GM12878 (cell line): Measurements from ENCODE around the gene GDI2. TPM values are rescaled to one million over a fixed set of nuclear protein-coding genes. Genes with fewer than 3 reads are reported as not detected.

Experiments used
- ATAC-seq: fragments of 200-7000 bp; cut with Tn5 transposase; 3 replicates; pipeline ENCODE4 v1.9.1; 2020; ENCODE audit warnings: mild to moderate bottlenecking, moderate library complexity
- BruUV-seq: library from RNA; stranded (reverse); fragments of 400-500 nt; replicated peaks from 2 replicates; lab custom pipeline; 2021; lab: Mats Ljungman, UMichigan
- CTCF ChIA-PET: fragments of 300-600 bp; sonication (Branson Sonifier 250); formaldehyde crosslinking; extraction: SDS; loops from one replicate; lab custom pipeline; 2021; ENCODE audit warnings: inconsistent platforms; lab: Yijun Ruan, JAX
- POLR2A ChIA-PET: fragments of 350-600 bp; formaldehyde crosslinking; extraction: SDS; loops from one replicate; lab custom pipeline; 2021; ENCODE audit warnings: inconsistent platforms; lab: Charles Lee
- RAD21 ChIA-PET: fragments of 300-600 bp; sonication (Branson Sonifier 250); formaldehyde crosslinking; loops from one replicate; lab custom pipeline; 2023; ENCODE audit warnings: antibody characterized with exemption; ENCODE audit not compliant: unreplicated experiment; lab: Charles Lee
- SMC1A ChIA-PET: fragments of 300-600 bp; sonication (Branson Sonifier 250); formaldehyde crosslinking; loops from one replicate; lab custom pipeline; 2023; ENCODE audit not compliant: unreplicated experiment, uncharacterized antibody; lab: Charles Lee
- DNase-seq: peaks from one replicate; pipeline ENCODE4 v3.0.0-alpha.2; 2011; ENCODE audit warnings: low read depth, low spot score
- FAIRE-seq: peaks from 3 replicates; lab custom pipeline; 2011; peaks lifted over from hg19 to GRCh38; lab: Jason Lieb, UNC
- H2AFZ ChIP-seq: 2 replicates; pipeline ENCODE4 v1.6.0; 2011; ENCODE audit warnings: low read depth, low read length, control low read depth; ENCODE audit not compliant: control insufficient read depth
- H3K27ac ChIP-seq: 2 replicates; pipeline ENCODE4 v1.5.1; 2011; ENCODE audit warnings: control low read depth; ENCODE audit not compliant: control insufficient read depth, insufficient read depth
- H3K27me3 ChIP-seq, 2 experiments: replicated peaks in 1 of 2; 2 replicates each; pipeline versions ENCODE4 v1.6.0 to v1.6.1; 2011; ENCODE audit warnings: low read length in 1 of 2; ENCODE audit not compliant: control insufficient read depth in 2 of 2, insufficient read depth in 2 of 2
- H3K36me3 ChIP-seq, 2 experiments: 2 replicates each; pipeline ENCODE4 v1.5.1; 2011; ENCODE audit warnings: low read length in 1 of 2; ENCODE audit not compliant: control insufficient read depth in 2 of 2, insufficient read depth in 2 of 2
- H3K4me1 ChIP-seq: 2 replicates; pipeline ENCODE4 v1.6.1; 2011; ENCODE audit warnings: mild to moderate bottlenecking, low read length, moderate library complexity, mixed read lengths; ENCODE audit not compliant: control insufficient read depth, insufficient read depth
- H3K4me2 ChIP-seq: 2 replicates; pipeline ENCODE4 v1.6.0; 2011; ENCODE audit warnings: control low read depth; ENCODE audit not compliant: control insufficient read depth, insufficient read depth
- H3K4me3 ChIP-seq: fragments of 200-600 bp; sonication (generic); 2 replicates; pipeline ENCODE4 v1.5.1; 2016
- H3K79me2 ChIP-seq: 2 replicates; pipeline ENCODE4 v1.6.0; 2011; ENCODE audit warnings: low read length; ENCODE audit not compliant: control insufficient read depth, insufficient read depth
- H3K9ac ChIP-seq: 2 replicates; pipeline ENCODE4 v1.8.0; 2011; ENCODE audit warnings: low read length, control low read depth, mixed read lengths; ENCODE audit not compliant: control insufficient read depth, insufficient read depth
- H3K9me3 ChIP-seq: replicated peaks from 3 replicates; pipeline ENCODE4 v1.5.1; 2011; ENCODE audit warnings: mild to moderate bottlenecking, low read length; ENCODE audit not compliant: control insufficient read depth, insufficient read depth
- H4K20me1 ChIP-seq: 2 replicates; pipeline ENCODE4 v1.6.0; 2011; ENCODE audit not compliant: control insufficient read depth, insufficient read depth
- CHD1 ChIP-seq: IDR thresholded peaks from 2 replicates; pipeline ENCODE4 v1.6.1; 2012; ENCODE audit warnings: low read depth, low read length, improper control_type of control experiment
- HDAC2 ChIP-seq: fragments of 200-600 bp; sonication (generic); IDR thresholded peaks from 2 replicates; pipeline ENCODE4 v1.6.1; 2017
- RFX5 ChIP-seq: IDR thresholded peaks from 2 replicates; pipeline ENCODE4 v1.6.1; 2011; ENCODE audit warnings: low read depth, low read length, improper control_type of control experiment
- RUNX3 ChIP-seq: IDR thresholded peaks from 2 replicates; pipeline ENCODE4 v1.6.1; 2012; ENCODE audit warnings: low read length, inconsistent platforms
- TCF12 ChIP-seq: IDR thresholded peaks from 2 replicates; pipeline ENCODE4 v1.6.1; 2011; ENCODE audit warnings: low read depth, mild to moderate bottlenecking, low read length
- WGBS: methylation state at CpG from one replicate; pipeline ENCODE4 v1.1.6; 2016; ENCODE audit warnings: low lambda C conversion rate; ENCODE audit not compliant: insufficient replicate concordance, insufficient coverage; ENCODE audit errors: missing lambda C conversion rate; 5-methylcytosine and 5-hydroxymethylcytosine counted together
- in situ Hi-C: fragments of 300-500 bp; cut with MboI; formaldehyde crosslinking; loops from 9 replicates; pipeline ENCODE4 v1.14.3; 2018; ENCODE audit warnings: mixed read lengths
- intact Hi-C: fragments of 100-400 bp; cut with micrococcal nuclease; formaldehyde crosslinking; loops from one replicate; pipeline ENCODE4 v1.14.2; 2022; ENCODE audit not compliant: unreplicated experiment
- polyA plus RNA-seq, 11 experiments: library from polyadenylated mRNA; depleted of rRNA in 4 of 11; unstranded in 6 of 11; stranded (reverse) in 5 of 11; fragments of >200 nt; fragmentation: Nextera tagmentation in 4 of 11; fragmentation: Illumina TruSeq in 1 of 11; extraction: Ambion mirVana in 4 of 11; extraction: Trizol in 1 of 11; gene quantifications; 1 replicate in 1 of 11; 2 replicates in 10 of 11; pipeline versions ENCODE4 v1.2.1 to v1.2.3, GENCODE V29; 2011 to 2016; ENCODE audit warnings: inconsistent platforms in 2 of 11, missing spikeins in 2 of 11, low read depth in 1 of 11
- total RNA-seq, 4 experiments: library from RNA; depleted of rRNA in 3 of 4; stranded (reverse); fragments of >200 nt in 3 of 4; fragmentation: Illumina TruSeq in 1 of 4; extraction: Trizol in 1 of 4; gene quantifications; 2 replicates each; pipeline versions ENCODE4 v1.2.1 to v1.2.3, GENCODE V29; 2013 to 2021
- TF ChIP-seq, protein P1 (sequence below): IDR thresholded peaks from 2 replicates; pipeline ENCODE4 v1.6.1; 2012; ENCODE audit warnings: improper control_type of control experiment, low read depth, low read length; ENCODE audit not compliant: insufficient replicate concordance
- TF ChIP-seq, protein P2 (sequence below): fragments of 450-650 bp; IDR thresholded peaks from 2 replicates; pipeline ENCODE4 v1.6.1; 2018; ENCODE audit warnings: borderline replicate concordance, mild to moderate bottlenecking; ENCODE audit not compliant: partially characterized antibody
- TF ChIP-seq, protein P3 (sequence below): fragments of 450-650 bp; IDR thresholded peaks from 2 replicates; pipeline ENCODE4 v1.6.1; 2016; ENCODE audit warnings: mild to moderate bottlenecking, moderate library complexity, borderline replicate concordance

GDI2 gene
- total and polyA plus RNA-seq, 10 of the 15 experiments (the other 5 are each of a cell fraction or from before 2014, with no cell fraction given), result 261 to 395 (median 276) TPM

DNA sequence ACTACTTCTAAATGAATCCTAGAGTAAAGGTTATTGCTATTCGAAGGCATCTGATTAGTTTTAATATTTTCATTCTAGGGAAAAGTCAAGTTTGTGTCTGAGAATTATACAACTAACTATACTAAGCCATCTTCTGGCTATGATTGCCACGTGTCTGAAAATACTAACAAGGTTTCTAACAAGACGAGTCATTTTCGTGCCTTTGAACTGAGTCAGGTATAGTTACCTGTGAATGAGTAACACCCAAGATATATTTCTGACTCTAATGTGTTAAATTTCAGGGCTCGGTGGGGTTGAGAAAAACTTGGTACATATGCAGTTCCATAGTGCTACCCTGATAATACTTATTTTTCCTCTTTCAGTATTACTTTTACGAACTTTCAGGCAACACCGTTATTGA is 93.1 kb downstream of the GDI2 start:
- BruUV-seq, result no TSS peak
- in situ Hi-C loops (no loop called here), intact Hi-C loops (no loop called here)
- H3K27me3 ChIP-seq, result no peaks in the 10 kb centered on the region
- no peak overlapping the region for H3K27ac ChIP-seq
- H3K4me3 ChIP-seq, result no peak overlapping the region
- CTCF ChIA-PET, result interaction anchor here (0.7 kb wide), 1 partner anchor 44 kb away, joined by 5 read pairs; no protein-coding TSS in a partner anchor
- DNase-seq, result no peak
- 98% methylated on average over 7 of the region's 7 CpGs for WGBS
- no peak overlapping the region for H2AFZ ChIP-seq
- H3K9ac ChIP-seq, result no peak overlapping the region
- SMC1A ChIA-PET, result no interaction called here
- no peaks in the 10 kb centered on the region for H3K9me3 ChIP-seq
- H3K4me2 ChIP-seq, result no peak overlapping the region
- no peaks in the 10 kb centered on the region; the same call in 1 of the 2 replicates for H3K4me1 ChIP-seq
- TF ChIP-seq HDAC2 (no peak), TCF12 (no peak), RUNX3 (no peak), CHD1 (no peak), RFX5 (no peak)
- TF ChIP-seq, protein P1, sequence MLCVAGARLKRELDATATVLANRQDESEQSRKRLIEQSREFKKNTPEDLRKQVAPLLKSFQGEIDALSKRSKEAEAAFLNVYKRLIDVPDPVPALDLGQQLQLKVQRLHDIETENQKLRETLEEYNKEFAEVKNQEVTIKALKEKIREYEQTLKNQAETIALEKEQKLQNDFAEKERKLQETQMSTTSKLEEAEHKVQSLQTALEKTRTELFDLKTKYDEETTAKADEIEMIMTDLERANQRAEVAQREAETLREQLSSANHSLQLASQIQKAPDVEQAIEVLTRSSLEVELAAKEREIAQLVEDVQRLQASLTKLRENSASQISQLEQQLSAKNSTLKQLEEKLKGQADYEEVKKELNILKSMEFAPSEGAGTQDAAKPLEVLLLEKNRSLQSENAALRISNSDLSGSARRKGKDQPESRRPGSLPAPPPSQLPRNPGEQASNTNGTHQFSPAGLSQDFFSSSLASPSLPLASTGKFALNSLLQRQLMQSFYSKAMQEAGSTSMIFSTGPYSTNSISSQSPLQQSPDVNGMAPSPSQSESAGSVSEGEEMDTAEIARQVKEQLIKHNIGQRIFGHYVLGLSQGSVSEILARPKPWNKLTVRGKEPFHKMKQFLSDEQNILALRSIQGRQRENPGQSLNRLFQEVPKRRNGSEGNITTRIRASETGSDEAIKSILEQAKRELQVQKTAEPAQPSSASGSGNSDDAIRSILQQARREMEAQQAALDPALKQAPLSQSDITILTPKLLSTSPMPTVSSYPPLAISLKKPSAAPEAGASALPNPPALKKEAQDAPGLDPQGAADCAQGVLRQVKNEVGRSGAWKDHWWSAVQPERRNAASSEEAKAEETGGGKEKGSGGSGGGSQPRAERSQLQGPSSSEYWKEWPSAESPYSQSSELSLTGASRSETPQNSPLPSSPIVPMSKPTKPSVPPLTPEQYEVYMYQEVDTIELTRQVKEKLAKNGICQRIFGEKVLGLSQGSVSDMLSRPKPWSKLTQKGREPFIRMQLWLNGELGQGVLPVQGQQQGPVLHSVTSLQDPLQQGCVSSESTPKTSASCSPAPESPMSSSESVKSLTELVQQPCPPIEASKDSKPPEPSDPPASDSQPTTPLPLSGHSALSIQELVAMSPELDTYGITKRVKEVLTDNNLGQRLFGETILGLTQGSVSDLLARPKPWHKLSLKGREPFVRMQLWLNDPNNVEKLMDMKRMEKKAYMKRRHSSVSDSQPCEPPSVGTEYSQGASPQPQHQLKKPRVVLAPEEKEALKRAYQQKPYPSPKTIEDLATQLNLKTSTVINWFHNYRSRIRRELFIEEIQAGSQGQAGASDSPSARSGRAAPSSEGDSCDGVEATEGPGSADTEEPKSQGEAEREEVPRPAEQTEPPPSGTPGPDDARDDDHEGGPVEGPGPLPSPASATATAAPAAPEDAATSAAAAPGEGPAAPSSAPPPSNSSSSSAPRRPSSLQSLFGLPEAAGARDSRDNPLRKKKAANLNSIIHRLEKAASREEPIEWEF, result no peak
- TF ChIP-seq, protein P2, sequence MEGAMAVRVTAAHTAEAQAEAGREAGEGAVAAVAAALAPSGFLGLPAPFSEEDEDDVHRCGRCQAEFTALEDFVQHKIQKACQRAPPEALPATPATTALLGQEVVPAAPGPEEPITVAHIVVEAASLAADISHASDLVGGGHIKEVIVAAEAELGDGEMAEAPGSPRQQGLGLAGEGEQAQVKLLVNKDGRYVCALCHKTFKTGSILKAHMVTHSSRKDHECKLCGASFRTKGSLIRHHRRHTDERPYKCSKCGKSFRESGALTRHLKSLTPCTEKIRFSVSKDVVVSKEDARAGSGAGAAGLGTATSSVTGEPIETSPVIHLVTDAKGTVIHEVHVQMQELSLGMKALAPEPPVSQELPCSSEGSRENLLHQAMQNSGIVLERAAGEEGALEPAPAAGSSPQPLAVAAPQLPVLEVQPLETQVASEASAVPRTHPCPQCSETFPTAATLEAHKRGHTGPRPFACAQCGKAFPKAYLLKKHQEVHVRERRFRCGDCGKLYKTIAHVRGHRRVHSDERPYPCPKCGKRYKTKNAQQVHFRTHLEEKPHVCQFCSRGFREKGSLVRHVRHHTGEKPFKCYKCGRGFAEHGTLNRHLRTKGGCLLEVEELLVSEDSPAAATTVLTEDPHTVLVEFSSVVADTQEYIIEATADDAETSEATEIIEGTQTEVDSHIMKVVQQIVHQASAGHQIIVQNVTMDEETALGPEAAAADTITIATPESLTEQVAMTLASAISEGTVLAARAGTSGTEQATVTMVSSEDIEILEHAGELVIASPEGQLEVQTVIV, result no peak
- TF ChIP-seq, protein P3, sequence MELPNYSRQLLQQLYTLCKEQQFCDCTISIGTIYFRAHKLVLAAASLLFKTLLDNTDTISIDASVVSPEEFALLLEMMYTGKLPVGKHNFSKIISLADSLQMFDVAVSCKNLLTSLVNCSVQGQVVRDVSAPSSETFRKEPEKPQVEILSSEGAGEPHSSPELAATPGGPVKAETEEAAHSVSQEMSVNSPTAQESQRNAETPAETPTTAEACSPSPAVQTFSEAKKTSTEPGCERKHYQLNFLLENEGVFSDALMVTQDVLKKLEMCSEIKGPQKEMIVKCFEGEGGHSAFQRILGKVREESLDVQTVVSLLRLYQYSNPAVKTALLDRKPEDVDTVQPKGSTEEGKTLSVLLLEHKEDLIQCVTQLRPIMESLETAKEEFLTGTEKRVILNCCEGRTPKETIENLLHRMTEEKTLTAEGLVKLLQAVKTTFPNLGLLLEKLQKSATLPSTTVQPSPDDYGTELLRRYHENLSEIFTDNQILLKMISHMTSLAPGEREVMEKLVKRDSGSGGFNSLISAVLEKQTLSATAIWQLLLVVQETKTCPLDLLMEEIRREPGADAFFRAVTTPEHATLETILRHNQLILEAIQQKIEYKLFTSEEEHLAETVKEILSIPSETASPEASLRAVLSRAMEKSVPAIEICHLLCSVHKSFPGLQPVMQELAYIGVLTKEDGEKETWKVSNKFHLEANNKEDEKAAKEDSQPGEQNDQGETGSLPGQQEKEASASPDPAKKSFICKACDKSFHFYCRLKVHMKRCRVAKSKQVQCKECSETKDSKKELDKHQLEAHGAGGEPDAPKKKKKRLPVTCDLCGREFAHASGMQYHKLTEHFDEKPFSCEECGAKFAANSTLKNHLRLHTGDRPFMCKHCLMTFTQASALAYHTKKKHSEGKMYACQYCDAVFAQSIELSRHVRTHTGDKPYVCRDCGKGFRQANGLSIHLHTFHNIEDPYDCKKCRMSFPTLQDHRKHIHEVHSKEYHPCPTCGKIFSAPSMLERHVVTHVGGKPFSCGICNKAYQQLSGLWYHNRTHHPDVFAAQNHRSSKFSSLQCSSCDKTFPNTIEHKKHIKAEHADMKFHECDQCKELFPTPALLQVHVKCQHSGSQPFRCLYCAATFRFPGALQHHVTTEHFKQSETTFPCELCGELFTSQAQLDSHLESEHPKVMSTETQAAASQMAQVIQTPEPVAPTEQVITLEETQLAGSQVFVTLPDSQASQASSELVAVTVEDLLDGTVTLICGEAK, result no peak
- H3K36me3 ChIP-seq, result no peaks in the 10 kb centered on the region
- peaks cover 16% of the 10 kb centered on the region for H3K79me2 ChIP-seq
- FAIRE-seq, result no peak
- RAD21 ChIA-PET, result no interaction called here
- H4K20me1 ChIP-seq, result no peaks in the 10 kb centered on the region
- ATAC-seq, result no peak
- POLR2A ChIA-PET, result no interaction called here
